A673 (cell line): ENCODE data around the gene RITA1. TPM values are rescaled to one million over a fixed set of nuclear protein-coding genes. Genes with fewer than 3 reads are reported as not detected.

Source experiments
- BruUV-seq: library from RNA; stranded (reverse); fragments of 400-500 nt; replicated peaks from 2 replicates; lab custom pipeline; 2021; lab: Mats Ljungman, UMichigan
- CTCF ChIA-PET: fragments of 300-600 bp; sonication (Branson Sonifier 250); formaldehyde crosslinking; loops from one replicate; lab custom pipeline; 2022; ENCODE audit warnings: antibody characterized with exemption; lab: Charles Lee
- POLR2A ChIA-PET: fragments of 300-600 bp; sonication (Branson Sonifier 250); formaldehyde crosslinking; loops from one replicate; lab custom pipeline; 2022; ENCODE audit warnings: antibody characterized with exemption; ENCODE audit not compliant: low non-redundant PET; lab: Charles Lee
- DNase-seq: peaks from one replicate; pipeline ENCODE4 v3.0.0-alpha.2; 2015; ENCODE audit warnings: low spot score
- H3K27ac ChIP-seq: fragments of 200-600 bp; sonication (generic); 2 replicates; pipeline ENCODE4 v1.5.1; 2016; ENCODE audit warnings: mixed run types, low read depth, mild to moderate bottlenecking, mixed read lengths, antibody characterized with exemption, low read length; ENCODE audit not compliant: poor library complexity, severe bottlenecking
- H3K27me3 ChIP-seq: fragments of 200-600 bp; sonication (generic); replicated peaks from 2 replicates; pipeline ENCODE4 v1.6.1; 2017; ENCODE audit warnings: mixed run types, low read depth, mild to moderate bottlenecking, mixed read lengths, antibody characterized with exemption, low read length; ENCODE audit not compliant: insufficient read depth, poor library complexity
- H3K36me3 ChIP-seq: fragments of 200-600 bp; sonication (generic); 2 replicates; pipeline ENCODE4 v1.6.1; 2016; ENCODE audit warnings: mixed run types, mild to moderate bottlenecking, mixed read lengths, antibody characterized with exemption, low read length; ENCODE audit not compliant: insufficient read depth, poor library complexity, severe bottlenecking
- H3K4me1 ChIP-seq: fragments of 200-600 bp; sonication (generic); 2 replicates; pipeline ENCODE4 v1.6.1; 2017; ENCODE audit warnings: mixed run types, mild to moderate bottlenecking, mixed read lengths, antibody characterized with exemption, low read length; ENCODE audit not compliant: insufficient read depth, poor library complexity, severe bottlenecking
- H3K4me3 ChIP-seq: fragments of 200-600 bp; sonication (generic); 2 replicates; pipeline ENCODE4 v1.5.1; 2016; ENCODE audit warnings: low read depth, mixed run types, mild to moderate bottlenecking, mixed read lengths, low read length; ENCODE audit not compliant: poor library complexity, severe bottlenecking
- H3K9me3 ChIP-seq: fragments of 200-600 bp; sonication (generic); 2 replicates; pipeline ENCODE4 v1.6.1; 2016; ENCODE audit warnings: mixed run types, low read depth, mild to moderate bottlenecking, mixed read lengths, antibody characterized with exemption, low read length; ENCODE audit not compliant: poor library complexity, severe bottlenecking
- EZH2 ChIP-seq: fragments of 200-600 bp; sonication (generic); IDR thresholded peaks from 2 replicates; pipeline ENCODE4 v1.6.1; 2017; ENCODE audit warnings: borderline replicate concordance, low read depth, mild to moderate bottlenecking, mixed read lengths, antibody characterized with exemption, low read length; ENCODE audit not compliant: poor library complexity, severe bottlenecking
- intact Hi-C: fragments of 100-400 bp; cut with micrococcal nuclease; formaldehyde crosslinking; loops from one replicate; pipeline ENCODE4 v1.10.0; 2022; ENCODE audit not compliant: unreplicated experiment
- total RNA-seq: library from RNA; stranded (reverse); gene quantifications from 2 replicates; pipeline ENCODE4 v1.2.3, GENCODE V29; 2021
- TF ChIP-seq, protein P1 (sequence below): fragments of 300-800, 200-600 bp; sonication (generic); conservative IDR thresholded peaks from 2 replicates; pipeline ENCODE4 v1.5.1; 2017; ENCODE audit warnings: low read depth, mild to moderate bottlenecking, antibody characterized with exemption, low read length, moderate library complexity, mixed read lengths

The RITA1 gene
- total RNA-seq, 1 experiment from 2014 or later, result 22.3 TPM

DNA sequence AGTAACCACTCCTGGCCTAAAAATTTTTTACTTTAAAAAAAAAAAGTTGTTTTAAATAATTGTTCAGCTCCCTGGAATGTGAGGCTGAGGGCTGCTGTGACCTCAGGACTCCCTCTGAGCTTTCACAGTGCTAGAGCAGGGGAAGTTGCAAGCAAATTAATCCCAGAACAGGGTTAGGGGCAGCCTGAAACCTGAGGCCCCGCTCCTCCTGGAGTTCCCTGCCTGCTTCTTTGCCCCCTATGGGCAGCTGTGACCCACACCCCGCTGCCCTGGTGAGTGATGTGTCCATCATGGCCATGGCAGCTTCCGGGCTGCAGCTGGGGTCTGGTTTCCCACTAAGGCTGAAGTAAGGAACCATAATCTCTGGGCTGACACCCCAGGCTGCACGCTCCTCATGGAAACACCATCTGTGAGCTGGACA is 9.5 kb downstream of the RITA1 start:
- no TSS peak for BruUV-seq
- intact Hi-C loops, result loop anchor here (10.0 kb wide), 1 partner anchor 130 kb away; no protein-coding TSS in a partner anchor
- no peak for DNase-seq

DNA sequence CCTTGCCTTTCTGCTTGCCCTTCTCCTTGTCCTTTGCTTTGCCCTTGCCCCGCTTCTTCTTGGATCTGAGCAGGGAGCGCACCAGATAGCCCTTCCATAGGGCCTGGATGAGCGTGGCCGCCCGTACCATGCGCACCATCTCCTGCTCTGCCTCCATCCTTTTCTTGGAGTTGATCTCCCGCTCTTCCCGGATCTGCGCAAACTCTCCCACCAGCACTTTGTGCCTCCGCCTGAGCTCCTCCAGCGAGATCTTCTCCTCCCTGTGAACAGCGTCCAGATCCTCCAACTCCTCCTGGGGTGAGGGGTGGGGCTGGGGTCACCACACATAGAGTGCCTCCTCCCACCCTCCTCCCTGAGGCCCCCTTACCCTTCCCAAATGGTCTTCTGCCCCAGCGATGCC is 10.1 kb downstream of the RITA1 start:
- DNase-seq, result no peak
- H3K4me1 ChIP-seq, result no peaks in the 10 kb centered on the region
- no peak overlapping the region for H3K4me3 ChIP-seq
- ChIA-PET POLR2A (interaction anchor here (0.6 kb wide), 1 partner anchor 26 kb away, joined by 15 read pairs; no protein-coding TSS in a partner anchor), CTCF (interaction anchor here (0.5 to 1.2 kb wide), 2 partner anchors 50 to 230 kb away, joined by 6 read pairs; no protein-coding TSS in a partner anchor)
- no peak overlapping the region for H3K27ac ChIP-seq
- intact Hi-C loops, result loop anchor here (10.0 kb wide), 1 partner anchor 129 kb away; no protein-coding TSS in a partner anchor
- peaks cover 12% of the 10 kb centered on the region for H3K36me3 ChIP-seq
- TF ChIP-seq, protein P1, sequence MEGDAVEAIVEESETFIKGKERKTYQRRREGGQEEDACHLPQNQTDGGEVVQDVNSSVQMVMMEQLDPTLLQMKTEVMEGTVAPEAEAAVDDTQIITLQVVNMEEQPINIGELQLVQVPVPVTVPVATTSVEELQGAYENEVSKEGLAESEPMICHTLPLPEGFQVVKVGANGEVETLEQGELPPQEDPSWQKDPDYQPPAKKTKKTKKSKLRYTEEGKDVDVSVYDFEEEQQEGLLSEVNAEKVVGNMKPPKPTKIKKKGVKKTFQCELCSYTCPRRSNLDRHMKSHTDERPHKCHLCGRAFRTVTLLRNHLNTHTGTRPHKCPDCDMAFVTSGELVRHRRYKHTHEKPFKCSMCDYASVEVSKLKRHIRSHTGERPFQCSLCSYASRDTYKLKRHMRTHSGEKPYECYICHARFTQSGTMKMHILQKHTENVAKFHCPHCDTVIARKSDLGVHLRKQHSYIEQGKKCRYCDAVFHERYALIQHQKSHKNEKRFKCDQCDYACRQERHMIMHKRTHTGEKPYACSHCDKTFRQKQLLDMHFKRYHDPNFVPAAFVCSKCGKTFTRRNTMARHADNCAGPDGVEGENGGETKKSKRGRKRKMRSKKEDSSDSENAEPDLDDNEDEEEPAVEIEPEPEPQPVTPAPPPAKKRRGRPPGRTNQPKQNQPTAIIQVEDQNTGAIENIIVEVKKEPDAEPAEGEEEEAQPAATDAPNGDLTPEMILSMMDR, result no peak
- TF ChIP-seq EZH2, result no peak
- no TSS peak for BruUV-seq
- no peaks in the 10 kb centered on the region for H3K27me3 ChIP-seq
- H3K9me3 ChIP-seq, result no peaks in the 10 kb centered on the region

More for the DNA sequence above, 9.5 kb downstream of the RITA1 start:
- no peak overlapping the region for H3K27ac ChIP-seq
- peaks cover 13% of the 10 kb centered on the region for H3K36me3 ChIP-seq
- CTCF ChIA-PET, result interaction anchor here (0.6 to 1.2 kb wide), 3 partner anchors 8 to 231 kb away, joined by 3 to 6 read pairs (median 5); no protein-coding TSS in a partner anchor
- no peaks in the 10 kb centered on the region for H3K4me1 ChIP-seq
- TF ChIP-seq, protein P1, result no peak
- TF ChIP-seq EZH2, result no peak
- H3K27me3 ChIP-seq, result no peaks in the 10 kb centered on the region
- H3K4me3 ChIP-seq, result no peak overlapping the region
- H3K9me3 ChIP-seq, result no peaks in the 10 kb centered on the region
- POLR2A ChIA-PET, result interaction anchor here (0.6 kb wide), 1 partner anchor 27 kb away, joined by 15 read pairs; no protein-coding TSS in a partner anchor

DNA sequence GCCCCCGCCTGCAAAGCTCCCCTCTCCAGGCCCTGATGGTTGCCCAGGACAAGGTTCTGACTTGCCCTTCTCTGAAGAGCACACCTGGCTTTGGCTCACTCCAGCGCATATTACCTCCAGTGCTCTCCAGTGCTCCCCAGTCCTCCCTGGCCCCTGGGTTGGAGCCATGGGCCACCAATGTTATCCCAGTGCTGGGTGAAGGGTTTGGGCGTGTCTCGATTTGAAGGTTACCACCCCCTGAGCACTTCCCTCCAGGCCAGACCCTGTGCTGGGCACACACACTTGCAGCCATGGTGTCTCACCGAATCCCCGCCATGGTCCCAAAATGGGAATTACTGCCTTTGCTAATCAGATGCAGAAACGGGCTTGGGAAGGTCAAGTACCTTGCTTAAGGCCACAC is 11.1 kb downstream of the RITA1 start:
- BruUV-seq, result no TSS peak
- POLR2A ChIA-PET, result no interaction called here

More for the DNA sequence above, 11.1 kb downstream of the RITA1 start:
- H3K4me1 ChIP-seq, result no peaks in the 10 kb centered on the region
- H3K27ac ChIP-seq, result no peak overlapping the region
- H3K9me3 ChIP-seq, result no peaks in the 10 kb centered on the region
- intact Hi-C loops, result loop anchor here (10.0 kb wide), 1 partner anchor 128 kb away; no protein-coding TSS in a partner anchor
- no peaks in the 10 kb centered on the region for H3K27me3 ChIP-seq
- H3K4me3 ChIP-seq, result no peak overlapping the region
- peaks cover 6% of the 10 kb centered on the region for H3K36me3 ChIP-seq
- no peak for DNase-seq
- TF ChIP-seq EZH2, result no peak
- TF ChIP-seq, protein P1, result no peak
- CTCF ChIA-PET, result interaction anchor here (0.5 kb wide), 1 partner anchor 197 kb away, joined by 4 read pairs; no protein-coding TSS in a partner anchor
